Endothelial cell of umbilical vein (primary cell): ENCODE measurements around the gene RNF157. TPM values are rescaled to one million over a fixed set of nuclear protein-coding genes. Genes with fewer than 3 reads are reported as not detected.

ENCODE experiments used
- BruUV-seq: library from RNA; stranded (reverse); fragments of 400-500 nt; replicated peaks from 2 replicates; lab custom pipeline; 2021; lab: Mats Ljungman, UMichigan
- CTCF ChIA-PET: fragments of 300-600, 350-600 bp; sonication (Branson Sonifier 250); formaldehyde crosslinking; loops from one replicate; lab custom pipeline; 2021; ENCODE audit warnings: antibody characterized with exemption, inconsistent platforms; lab: Charles Lee
- POLR2A ChIA-PET: fragments of 300-600, 350-600 bp; sonication (Branson Sonifier 250); formaldehyde crosslinking; loops from one replicate; lab custom pipeline; 2021; ENCODE audit warnings: antibody characterized with exemption, inconsistent platforms; lab: Charles Lee
- DNase-seq: peaks from one replicate; pipeline ENCODE4 v3.0.0-alpha.2; 2011; ENCODE audit warnings: low read depth, low spot score
- FAIRE-seq: peaks from 2 replicates; lab custom pipeline; 2011; peaks lifted over from hg19 to GRCh38; lab: Jason Lieb, UNC
- H2AFZ ChIP-seq: 2 replicates; pipeline ENCODE4 v1.6.0; 2012; ENCODE audit warnings: low read depth, low read length, control low read depth, inconsistent platforms
- H3K27ac ChIP-seq: 2 replicates; pipeline ENCODE4 v1.5.1; 2011; ENCODE audit warnings: low read depth, mild to moderate bottlenecking, control low read depth, low read length, moderate library complexity; ENCODE audit not compliant: insufficient read depth
- H3K27me3 ChIP-seq, 2 experiments: 2 replicates each; pipeline versions ENCODE4 v1.6.0 to v1.6.1; 2011; ENCODE audit warnings: low read length in 2 of 2, mixed read lengths in 1 of 2; ENCODE audit not compliant: control insufficient read depth in 2 of 2, insufficient read depth in 2 of 2
- H3K36me3 ChIP-seq, 2 experiments: 2 replicates in 1 of 2; 3 replicates in 1 of 2; pipeline ENCODE4 v1.5.1; 2011; ENCODE audit warnings: low read length in 2 of 2, mild to moderate bottlenecking in 1 of 2, moderate library complexity in 1 of 2; ENCODE audit not compliant: control insufficient read depth in 2 of 2, insufficient read depth in 2 of 2; ENCODE audit errors: extremely low read depth in 1 of 2
- H3K4me1 ChIP-seq: 3 replicates; pipeline ENCODE4 v1.5.1; 2011; ENCODE audit warnings: mild to moderate bottlenecking, low read length; ENCODE audit not compliant: control insufficient read depth, insufficient read depth; ENCODE audit errors: extremely low read depth
- H3K4me2 ChIP-seq: 2 replicates; pipeline ENCODE4 v1.6.1; 2011; ENCODE audit warnings: low read length, control low read depth, mixed read lengths; ENCODE audit not compliant: insufficient read depth
- H3K4me3 ChIP-seq, 3 experiments: fragments of 200-600 bp in 1 of 3; sonication (generic), shearing (Covaris generic) in 1 of 3; replicated peaks in 1 of 3; 2 replicates each; pipeline ENCODE4 v1.5.1; 2011 to 2016; ENCODE audit warnings: control low read depth in 3 of 3, low read length in 3 of 3, mild to moderate bottlenecking in 2 of 3, inconsistent platforms in 1 of 3, low read depth in 1 of 3, moderate library complexity in 1 of 3; ENCODE audit not compliant: insufficient read depth in 1 of 3
- H3K79me2 ChIP-seq: 2 replicates; pipeline ENCODE4 v1.6.0; 2012; ENCODE audit warnings: low read length, inconsistent platforms; ENCODE audit not compliant: control insufficient read depth, insufficient read depth
- H3K9ac ChIP-seq: replicated peaks from 2 replicates; pipeline ENCODE3; 2011; ENCODE audit warnings: low read length, control low read depth; ENCODE audit not compliant: insufficient read depth; ENCODE audit errors: extremely low read depth
- H3K9me1 ChIP-seq: replicated peaks from 3 replicates; pipeline ENCODE4 v1.6.0; 2011; ENCODE audit warnings: mild to moderate bottlenecking, low read length; ENCODE audit not compliant: control insufficient read depth, insufficient read depth; ENCODE audit errors: extremely low read depth
- H3K9me3 ChIP-seq: replicated peaks from 2 replicates; pipeline ENCODE4 v1.5.1; 2012; ENCODE audit warnings: low read length, inconsistent platforms; ENCODE audit not compliant: control insufficient read depth, insufficient read depth
- H4K20me1 ChIP-seq: replicated peaks from 2 replicates; pipeline ENCODE3; 2011; ENCODE audit warnings: mild to moderate bottlenecking, low read length; ENCODE audit not compliant: control insufficient read depth, insufficient read depth; ENCODE audit errors: extremely low read depth
- FOS ChIP-seq: IDR thresholded peaks from 2 replicates; pipeline ENCODE4 v1.6.1; 2011; ENCODE audit warnings: mild to moderate bottlenecking, low read length, moderate library complexity, borderline replicate concordance; ENCODE audit not compliant: insufficient read depth
- JUN ChIP-seq: IDR thresholded peaks from 2 replicates; pipeline ENCODE4 v1.6.1; 2011; ENCODE audit warnings: borderline replicate concordance, low read depth; ENCODE audit not compliant: insufficient read length, insufficient read depth
- POLR2A ChIP-seq: IDR thresholded peaks from 2 replicates; pipeline ENCODE4 v1.6.1; 2012; ENCODE audit warnings: low read depth, mild to moderate bottlenecking, control low read depth, low read length
- dilution Hi-C: fragments of 300-500 bp; cut with MboI; formaldehyde crosslinking; loops from one replicate; pipeline ENCODE4 v1.15.0; 2019; ENCODE audit warnings: low sequenced_read_pairs; ENCODE audit not compliant: extremely low pct_ligation_motif_present
- intact Hi-C: fragments of 100-400 bp; cut with micrococcal nuclease; formaldehyde crosslinking; loops from one replicate; pipeline ENCODE4 v1.10.0; 2022
- polyA plus RNA-seq, 4 experiments: library from polyadenylated mRNA; depleted of rRNA in 3 of 4; stranded (reverse) in 3 of 4; unstranded in 1 of 4; fragments of >200 nt; gene quantifications; 2 replicates each; pipeline versions ENCODE4 v1.2.1 to v1.2.3, GENCODE V29; 2011 to 2012; ENCODE audit warnings: missing spikeins in 1 of 4
- total RNA-seq: library from RNA; stranded (reverse); gene quantifications from 2 replicates; pipeline ENCODE4 v1.2.3, GENCODE V29; 2021
- TF ChIP-seq, protein P1 (sequence below): IDR thresholded peaks from 2 replicates; pipeline ENCODE4 v1.6.1; 2011; ENCODE audit not compliant: insufficient read depth, insufficient read length

RNF157 gene
- total and polyA plus RNA-seq, 2 donors (not counting 3 experiments of a cell fraction or from before 2014, with no cell fraction given): 0.07 to 0.86 TPM

DNA sequence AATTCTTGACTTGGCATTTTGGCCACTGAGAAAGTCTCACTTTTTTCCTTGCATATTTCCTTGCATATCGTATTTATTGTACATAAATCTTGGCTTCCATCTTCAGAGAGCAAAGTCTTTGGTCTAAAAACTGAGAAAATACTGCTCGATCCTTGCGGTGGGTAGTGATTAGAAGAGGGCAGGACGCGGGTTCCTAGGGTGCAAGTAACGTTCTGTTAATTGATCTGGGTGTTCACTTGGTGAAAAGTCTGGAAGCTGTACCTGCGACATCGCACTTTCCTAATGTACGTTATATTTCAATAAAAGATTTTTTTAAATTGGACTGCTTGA, 24.1 kb upstream of the RNF157 start:
- dilution Hi-C loops: no loop called here
- no peak for DNase-seq
- Histone ChIP-seq H3K9me1 (no peaks in the 10 kb centered on the region), H4K20me1 (no peaks in the 10 kb centered on the region), H3K4me2 (peak overlapping the region; percentile 91), H3K79me2 (peaks cover 37% of the 10 kb centered on the region), H3K27ac (peak overlapping the region; percentile 97), H3K9ac (peak overlapping the region; percentile 80), H3K9me3 (no peaks in the 10 kb centered on the region), H3K4me3 (peak overlapping the region in 1 of 3 experiments; percentile 36), H2AFZ (peak overlapping the region; percentile 16), H3K27me3 (no peaks in the 10 kb centered on the region), H3K4me1 (peaks cover 54% of the 10 kb centered on the region), H3K36me3 (no peaks in the 10 kb centered on the region)
- TF ChIP-seq JUN (no peak), POLR2A (no peak)
- TF ChIP-seq, protein P1, sequence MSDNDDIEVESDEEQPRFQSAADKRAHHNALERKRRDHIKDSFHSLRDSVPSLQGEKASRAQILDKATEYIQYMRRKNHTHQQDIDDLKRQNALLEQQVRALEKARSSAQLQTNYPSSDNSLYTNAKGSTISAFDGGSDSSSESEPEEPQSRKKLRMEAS: no peak
- TSS peak; percentile 4 for BruUV-seq
- intact Hi-C loops: loop anchor here (2.0 to 5.0 kb wide), 2 partner anchors 24 to 142 kb away; partner anchors contain the start of gene RNF157
- no peak for FAIRE-seq
- ChIA-PET CTCF (interaction anchor here (0.9 to 1.4 kb wide), 3 partner anchors 15 to 82 kb away, joined by 3 to 5 read pairs (median 4); no protein-coding TSS in a partner anchor), POLR2A (interaction anchor here (0.9 to 1.0 kb wide), 2 partner anchors 10 to 15 kb away, joined by 3 to 4 read pairs; no protein-coding TSS in a partner anchor)

- no peak overlapping the region for H2AFZ ChIP-seq
- no peak overlapping the region for H3K4me3 ChIP-seq
- peaks cover 32% of the 10 kb centered on the region for H3K79me2 ChIP-seq
- no peaks in the 10 kb centered on the region for H3K9me3 ChIP-seq
- dilution Hi-C loops (no loop called here), intact Hi-C loops (loop anchor here (2.0 to 5.0 kb wide), 2 partner anchors 23 to 142 kb away; partner anchors contain the start of gene RNF157)
- ChIA-PET CTCF (interaction anchor here (0.9 to 1.5 kb wide), 2 partner anchors 15 kb away, joined by 3 to 5 read pairs; no protein-coding TSS in a partner anchor), POLR2A (no interaction called here)
- peak; percentile 33 for FAIRE-seq
- DNase-seq: no peak
- H3K4me1 ChIP-seq: peaks cover 54% of the 10 kb centered on the region
- H3K27ac ChIP-seq: peak overlapping the region; percentile 97
- no peak for TF ChIP-seq JUN
- TF ChIP-seq FOS: no peak
- no peaks in the 10 kb centered on the region for H3K36me3 ChIP-seq
- H3K27me3 ChIP-seq: no peaks in the 10 kb centered on the region
- no TSS peak for BruUV-seq
- no peak overlapping the region for H3K4me2 ChIP-seq
- H3K9ac ChIP-seq: peak overlapping the region; percentile 80
- no peaks in the 10 kb centered on the region for H4K20me1 ChIP-seq
- no peaks in the 10 kb centered on the region for H3K9me1 ChIP-seq
Measured at GRCh38 chr17:76263896-76264295, 23.6 kb upstream of the RNF157 start.
